Testis (tissue), 3 donors: ENCODE measurements around the gene EGLN2. TPM values are rescaled to one million over a fixed set of nuclear protein-coding genes. Genes with fewer than 3 reads are reported as not detected.

Experiments used
- DNase-seq: peaks from one replicate; pipeline ENCODE4 v3.0.0-alpha.2; 2019
- H3K27ac ChIP-seq, 2 donors: fragments of 200-600 bp; sonication (generic); one replicate each; pipeline ENCODE4 v1.5.1; 2019
- H3K27me3 ChIP-seq: fragments of 200-600 bp; sonication (generic); one replicate; pipeline ENCODE4 v1.5.1; 2019
- H3K36me3 ChIP-seq: fragments of 200-600 bp; sonication (generic); one replicate; pipeline ENCODE4 v1.5.1; 2017; ENCODE audit warnings: low read depth; ENCODE audit errors: missing control alignments
- H3K4me1 ChIP-seq: fragments of 200-600 bp; sonication (generic); one replicate; pipeline ENCODE4 v1.5.1; 2019
- H3K4me3 ChIP-seq, 2 donors: fragments of 200-600 bp; sonication (generic); one replicate each; pipeline ENCODE4 v1.5.1; 2017 to 2019
- H3K9me3 ChIP-seq: fragments of 200-600 bp; sonication (generic); one replicate; pipeline ENCODE4 v1.5.1; 2017
- POLR2A ChIP-seq: fragments of 450-650 bp; IDR thresholded peaks from one replicate; pipeline ENCODE4 v1.6.1; 2017; ENCODE audit warnings: antibody characterized with exemption, mild to moderate bottlenecking, moderate library complexity
- WGBS, 2 donors: methylation state at CpG; one replicate each; pipeline ENCODE4 v1.1.5; 2018; 5-methylcytosine and 5-hydroxymethylcytosine counted together
- intact Hi-C: fragments of 100-400 bp; cut with DNase I; formaldehyde crosslinking; loops from one replicate; pipeline ENCODE4 v1.15.1; 2023; ENCODE audit warnings: low total_unique reads
- polyA plus RNA-seq: library from polyadenylated mRNA; stranded (reverse); fragments of 350-450 nt; fragmentation: Illumina TruSeq; extraction: RNeasy Lipid Tissue Mini Kit (QIAGEN cat#74804); gene quantifications from one replicate; pipeline ENCODE4 v1.2.3, GENCODE V29; 2014; ENCODE audit warnings: low read depth, low replicate concordance; ENCODE audit not compliant: insufficient read depth
- total RNA-seq, 2 donors: library from RNA; depleted of rRNA; stranded (reverse); fragments of >200 nt; gene quantifications; one replicate each; pipeline ENCODE4 v1.2.3, GENCODE V29; 2016
- TF ChIP-seq, protein P1 (sequence below), 3 experiments: fragments of 450-650 bp in 2 of 3; fragments of 200-600 bp in 1 of 3; sonication (generic) in 1 of 3; IDR thresholded peaks; one replicate each; pipeline ENCODE4 v1.5.1; 2016 to 2019; ENCODE audit warnings: antibody characterized with exemption in 3 of 3, mild to moderate bottlenecking in 2 of 3, moderate library complexity in 1 of 3

Gene EGLN2
- total and polyA plus RNA-seq, 3 donors from 2014 or later: 245 to 489 (median 260) TPM

GRCh38 chr19:40804783-40805242 lies 5.8 kb downstream of the EGLN2 start:
- no peak for DNase-seq
- 23 to 24% methylated on average over 4 to 7 of the region's 7 CpGs for WGBS, 2 donors
- peaks cover 54% of the 10 kb centered on the region for H3K4me1 ChIP-seq
- H3K9me3 ChIP-seq: no peaks in the 10 kb centered on the region
- H3K4me3 ChIP-seq: no peak overlapping the region
- no peaks in the 10 kb centered on the region for H3K36me3 ChIP-seq
- H3K27me3 ChIP-seq: no peaks in the 10 kb centered on the region
- TF ChIP-seq, protein P1, sequence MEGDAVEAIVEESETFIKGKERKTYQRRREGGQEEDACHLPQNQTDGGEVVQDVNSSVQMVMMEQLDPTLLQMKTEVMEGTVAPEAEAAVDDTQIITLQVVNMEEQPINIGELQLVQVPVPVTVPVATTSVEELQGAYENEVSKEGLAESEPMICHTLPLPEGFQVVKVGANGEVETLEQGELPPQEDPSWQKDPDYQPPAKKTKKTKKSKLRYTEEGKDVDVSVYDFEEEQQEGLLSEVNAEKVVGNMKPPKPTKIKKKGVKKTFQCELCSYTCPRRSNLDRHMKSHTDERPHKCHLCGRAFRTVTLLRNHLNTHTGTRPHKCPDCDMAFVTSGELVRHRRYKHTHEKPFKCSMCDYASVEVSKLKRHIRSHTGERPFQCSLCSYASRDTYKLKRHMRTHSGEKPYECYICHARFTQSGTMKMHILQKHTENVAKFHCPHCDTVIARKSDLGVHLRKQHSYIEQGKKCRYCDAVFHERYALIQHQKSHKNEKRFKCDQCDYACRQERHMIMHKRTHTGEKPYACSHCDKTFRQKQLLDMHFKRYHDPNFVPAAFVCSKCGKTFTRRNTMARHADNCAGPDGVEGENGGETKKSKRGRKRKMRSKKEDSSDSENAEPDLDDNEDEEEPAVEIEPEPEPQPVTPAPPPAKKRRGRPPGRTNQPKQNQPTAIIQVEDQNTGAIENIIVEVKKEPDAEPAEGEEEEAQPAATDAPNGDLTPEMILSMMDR (IDR thresholded peaks at IDR 0.05): no peak
- no peak for TF ChIP-seq POLR2A
- H3K27ac ChIP-seq: no peak overlapping the region
- intact Hi-C loops: no loop called here

GRCh38 chr19:40805258-40805868 lies 6.4 kb downstream of the EGLN2 start:
- H3K27ac ChIP-seq: peak overlapping the region in 1 of 2 donors; percentile 39
- H3K27me3 ChIP-seq: no peaks in the 10 kb centered on the region
- peaks cover 58% of the 10 kb centered on the region for H3K4me1 ChIP-seq
- no peak for DNase-seq
- WGBS, 2 donors: 70 to 83% methylated on average over 2 of the region's 2 CpGs
- intact Hi-C loops: no loop called here
- H3K4me3 ChIP-seq: no peak overlapping the region
- H3K36me3 ChIP-seq: no peaks in the 10 kb centered on the region
- no peaks in the 10 kb centered on the region for H3K9me3 ChIP-seq
- TF ChIP-seq, protein P1 (IDR thresholded peaks at IDR 0.05): no peak
- TF ChIP-seq POLR2A: no peak

DNA sequence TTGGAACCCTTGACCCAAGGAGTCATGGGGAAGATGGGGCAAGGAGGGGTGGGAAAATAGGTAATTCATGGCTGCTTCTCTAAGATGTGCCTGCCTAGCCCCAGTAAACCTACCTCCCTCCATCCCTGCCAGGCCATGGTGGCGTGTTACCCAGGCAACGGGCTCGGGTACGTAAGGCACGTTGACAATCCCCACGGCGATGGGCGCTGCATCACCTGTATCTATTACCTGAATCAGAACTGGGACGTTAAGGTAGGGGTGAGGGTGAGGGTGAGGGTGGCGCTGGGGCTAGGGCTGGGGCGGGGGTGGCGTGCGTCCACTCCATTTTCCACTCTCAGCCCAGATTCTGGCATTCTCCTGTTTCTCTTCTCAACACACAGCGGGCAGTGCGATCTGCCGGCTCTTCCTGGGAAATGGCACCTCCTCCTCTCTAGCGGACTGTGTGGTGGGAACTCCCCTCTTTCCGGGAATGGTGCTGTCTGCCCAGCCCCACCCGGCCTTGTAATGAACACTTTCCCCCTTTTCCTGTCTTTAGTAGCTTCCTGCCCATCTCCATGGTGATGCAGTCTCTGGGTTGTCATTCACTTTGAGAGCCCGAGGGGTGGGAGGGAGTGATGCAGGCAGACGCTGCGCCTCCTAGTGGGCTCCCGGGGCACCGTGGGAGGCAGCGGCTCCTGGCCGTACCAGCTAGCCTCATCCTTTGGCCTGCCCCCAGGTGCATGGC lies 7.6 kb downstream of the EGLN2 start:
- no peak for TF ChIP-seq POLR2A
- TF ChIP-seq, protein P1 (IDR thresholded peaks at IDR 0.05): peak; percentile 67 to 74 (median 71)
- no peaks in the 10 kb centered on the region for H3K27me3 ChIP-seq
- H3K4me1 ChIP-seq: peaks cover 52% of the 10 kb centered on the region
- intact Hi-C loops: no loop called here
- H3K4me3 ChIP-seq: no peak overlapping the region
- peak overlapping the region in 1 of 2 donors; percentile 72 for H3K27ac ChIP-seq
- H3K36me3 ChIP-seq: no peaks in the 10 kb centered on the region
- 38 to 44% methylated on average over 22 to 26 of the region's 26 CpGs for WGBS, 2 donors
- H3K9me3 ChIP-seq: no peaks in the 10 kb centered on the region
- DNase-seq: peak; percentile 87

DNA sequence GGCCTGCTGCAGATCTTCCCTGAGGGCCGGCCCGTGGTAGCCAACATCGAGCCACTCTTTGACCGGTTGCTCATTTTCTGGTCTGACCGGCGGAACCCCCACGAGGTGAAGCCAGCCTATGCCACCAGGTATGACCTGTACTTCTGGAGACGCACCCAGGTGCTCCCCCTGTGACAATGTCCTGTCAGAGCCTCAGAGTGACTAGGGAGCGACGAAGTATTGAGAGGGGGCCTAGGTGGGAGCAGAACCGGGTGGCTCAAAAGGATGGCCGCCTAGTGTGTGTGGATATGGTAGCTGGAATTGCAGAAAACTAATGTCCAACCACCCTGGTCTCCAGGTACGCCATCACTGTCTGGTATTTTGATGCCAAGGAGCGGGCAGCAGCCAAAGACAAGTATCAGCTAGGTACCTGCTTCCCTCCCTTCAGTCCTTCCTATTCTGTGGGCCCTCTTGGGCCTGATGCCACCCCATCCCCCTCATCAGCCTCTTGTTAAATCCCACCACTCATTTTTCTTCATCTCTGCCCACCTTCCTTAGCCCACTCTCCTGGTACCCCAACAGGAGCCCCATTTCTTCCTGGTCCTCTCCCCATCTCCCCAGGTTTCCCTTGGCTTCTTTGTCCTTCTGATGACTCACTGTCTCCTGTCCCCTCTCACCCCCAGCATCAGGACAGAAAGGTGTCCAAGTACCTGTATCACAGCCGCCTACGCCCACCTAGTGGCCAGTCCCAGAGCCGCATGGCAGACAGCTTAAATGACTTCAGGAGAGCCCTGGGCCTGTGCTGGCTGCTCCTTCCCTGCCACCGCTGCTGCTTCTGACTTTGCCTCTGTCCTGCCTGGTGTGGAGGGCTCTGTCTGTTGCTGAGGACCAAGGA lies 8.4 kb downstream of the EGLN2 start:
- Histone ChIP-seq H3K9me3 (no peaks in the 10 kb centered on the region), H3K27ac (peak overlapping the region in 1 of 2 donors; percentile 72), H3K4me1 (peaks cover 52% of the 10 kb centered on the region), H3K36me3 (no peaks in the 10 kb centered on the region), H3K27me3 (no peaks in the 10 kb centered on the region), H3K4me3 (no peak overlapping the region)
- TF ChIP-seq, protein P1 (IDR thresholded peaks at IDR 0.05): no peak
- no peak for TF ChIP-seq POLR2A
- intact Hi-C loops: no loop called here
- 64 to 83% methylated on average over 7 to 18 of the region's 18 CpGs for WGBS, 2 donors
- DNase-seq: no peak
